ENCODE data around the gene PREP.

PREP gene

DNA sequence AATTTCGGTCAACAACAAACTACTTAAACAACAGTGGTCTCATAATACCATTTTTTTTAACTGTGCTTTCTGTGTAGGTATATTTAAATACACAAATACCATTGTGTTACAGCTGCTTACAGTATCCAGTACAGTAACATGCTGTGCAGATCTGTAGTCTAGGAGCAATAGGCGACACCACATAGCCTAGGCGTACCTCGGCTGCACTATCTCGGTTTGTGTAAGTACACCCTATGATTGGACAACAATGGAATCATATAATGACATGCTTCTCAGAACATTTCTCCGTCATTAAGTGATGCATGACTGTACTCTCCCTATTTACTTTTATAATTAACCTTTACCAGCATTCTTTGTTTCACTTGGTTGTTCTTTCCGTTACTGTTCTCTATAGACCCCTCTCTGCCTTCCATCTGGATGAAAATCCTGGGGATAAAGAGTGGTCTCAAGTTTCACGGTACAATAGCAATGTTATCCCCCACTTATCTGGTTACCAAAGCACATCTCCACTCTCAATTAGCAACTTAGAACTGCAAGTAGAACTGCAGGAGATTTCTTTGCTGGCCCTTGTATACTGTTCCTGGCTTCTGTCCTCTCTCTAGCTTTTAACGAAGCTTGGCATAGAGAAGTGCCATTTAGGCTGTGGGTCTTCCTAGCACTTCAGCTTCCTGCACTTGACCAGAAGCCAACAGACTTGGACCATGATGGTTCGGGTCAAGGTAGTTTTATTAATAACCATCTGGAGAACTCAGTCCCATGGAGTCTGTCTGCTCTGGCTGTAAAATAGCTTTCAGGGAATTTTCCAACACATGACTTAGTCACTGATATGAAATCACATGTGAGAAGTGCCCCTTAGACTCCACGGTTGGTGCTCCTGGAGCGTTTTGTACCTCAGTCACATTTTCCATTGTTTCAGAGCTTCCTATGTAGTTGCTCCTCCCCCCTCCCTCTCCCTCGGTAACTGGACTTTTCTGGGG, 142.7 kb downstream of the PREP start:
- H3K79me1 ChIP-seq (replicated peaks; ENCODE audit: low read length, poor library complexity, severe bottlenecking) = no peaks in the 10 kb centered on the region
- no peak overlapping the region for H2BK120ac ChIP-seq (ENCODE audit: low read depth, low read length)
- no peak overlapping the region for H2BK12ac ChIP-seq (ENCODE audit: low read length in 2 of 2)
- no peak overlapping the region for H3K4me2 ChIP-seq (ENCODE audit: low read length, poor library complexity, severe bottlenecking)
- no peak overlapping the region for H3K27ac ChIP-seq (ENCODE audit: low read length, poor library complexity, severe bottlenecking)
- no peak overlapping the region for H4K8ac ChIP-seq (ENCODE audit: low read length)
- H2BK5ac ChIP-seq (ENCODE audit: low read depth, low read length, poor library complexity, severe bottlenecking) = no peak overlapping the region
- H3K4me3 ChIP-seq (ENCODE audit: insufficient read depth in 1 of 2, low read depth in 1 of 2, low read length in 2 of 2) = no peak overlapping the region
- H2AFZ ChIP-seq (ENCODE audit: low read depth, low read length) = no peak overlapping the region
- H3K36me3 ChIP-seq (ENCODE audit: control insufficient read depth in 1 of 2, insufficient read depth in 2 of 2, low read depth in 1 of 2, low read length in 2 of 2) = no peaks in the 10 kb centered on the region
- no peak overlapping the region for H3K23ac ChIP-seq (ENCODE audit: low read length in 2 of 2)
- no peak overlapping the region for H2AK5ac ChIP-seq (ENCODE audit: low read length, severe bottlenecking)
- no peak for DNase-seq
- H3K4ac ChIP-seq (ENCODE audit: low read depth in 1 of 2, low read length in 2 of 2) = no peak overlapping the region
- H2BK15ac ChIP-seq (ENCODE audit: low read depth, poor library complexity, severe bottlenecking) = no peak overlapping the region
- no peak overlapping the region for H4K91ac ChIP-seq (ENCODE audit: low read length)
- no peak overlapping the region for H3K18ac ChIP-seq (ENCODE audit: low read depth in 1 of 2, low read length in 2 of 2)
- 89% methylated on average over 11 of the region's 13 CpGs for WGBS
- no peaks in the 10 kb centered on the region for H3K9me3 ChIP-seq (ENCODE audit: control insufficient read depth, low read length)
- H3K14ac ChIP-seq (ENCODE audit: low read length in 2 of 2) = no peak overlapping the region
- H3K9ac ChIP-seq (ENCODE audit: low read length) = no peak overlapping the region
- H3K4me1 ChIP-seq (ENCODE audit: control insufficient read depth, insufficient read depth, low read depth, low read length) = no peaks in the 10 kb centered on the region
- H3K27me3 ChIP-seq (ENCODE audit: control insufficient read depth in 1 of 2, insufficient read depth in 1 of 2, low read length in 2 of 2) = peaks cover 0 to 47% of the 10 kb centered on the region in 2 experiments

DNA sequence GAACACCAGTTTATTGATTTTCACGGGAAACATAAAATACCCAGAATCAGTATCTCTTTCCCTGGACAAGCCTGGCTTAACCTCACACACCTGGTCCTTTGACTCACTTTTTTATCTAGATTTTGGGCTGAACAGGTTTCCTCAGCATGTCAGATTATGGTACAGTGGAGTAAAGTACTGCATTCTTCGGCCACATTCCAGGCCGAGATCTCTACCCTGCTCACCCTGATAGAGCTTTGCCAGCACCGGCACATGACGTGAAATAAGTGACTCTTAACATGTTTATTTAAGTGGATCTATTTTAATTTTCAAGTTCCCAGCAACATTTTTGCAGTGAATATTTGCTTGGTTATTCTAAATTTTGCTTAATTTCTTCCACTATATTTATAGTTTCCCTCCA, 144.1 kb downstream of the PREP start:
- no peak overlapping the region for H2AFZ ChIP-seq (ENCODE audit: low read depth, low read length)
- no peak overlapping the region for H3K4ac ChIP-seq (ENCODE audit: low read depth in 1 of 2, low read length in 2 of 2)
- peaks cover 0 to 40% of the 10 kb centered on the region in 2 experiments for H3K27me3 ChIP-seq (ENCODE audit: control insufficient read depth in 1 of 2, insufficient read depth in 1 of 2, low read length in 2 of 2)
- H2BK5ac ChIP-seq (ENCODE audit: low read depth, low read length, poor library complexity, severe bottlenecking) = no peak overlapping the region
- H3K27ac ChIP-seq (ENCODE audit: low read length, poor library complexity, severe bottlenecking) = no peak overlapping the region
- WGBS = 95% methylated on average over 4 of the region's 5 CpGs
- DNase-seq = no peak
- no peak overlapping the region for H4K8ac ChIP-seq (ENCODE audit: low read length)
- H3K4me3 ChIP-seq (ENCODE audit: insufficient read depth in 1 of 2, low read depth in 1 of 2, low read length in 2 of 2) = no peak overlapping the region
- H3K9me3 ChIP-seq (ENCODE audit: control insufficient read depth, low read length) = no peaks in the 10 kb centered on the region
- H2BK12ac ChIP-seq (ENCODE audit: low read length in 2 of 2) = no peak overlapping the region
- no peak overlapping the region for H3K23ac ChIP-seq (ENCODE audit: low read length in 2 of 2)
- H3K9ac ChIP-seq (ENCODE audit: low read length) = no peak overlapping the region
- H3K4me2 ChIP-seq (ENCODE audit: low read length, poor library complexity, severe bottlenecking) = no peak overlapping the region
- H4K91ac ChIP-seq (ENCODE audit: low read length) = no peak overlapping the region
- H3K14ac ChIP-seq (ENCODE audit: low read length in 2 of 2) = no peak overlapping the region
- no peaks in the 10 kb centered on the region for H3K4me1 ChIP-seq (ENCODE audit: control insufficient read depth, insufficient read depth, low read depth, low read length)
- H3K18ac ChIP-seq (ENCODE audit: low read depth in 1 of 2, low read length in 2 of 2) = no peak overlapping the region
- H3K36me3 ChIP-seq (ENCODE audit: control insufficient read depth in 1 of 2, insufficient read depth in 2 of 2, low read depth in 1 of 2, low read length in 2 of 2) = no peaks in the 10 kb centered on the region
- no peak overlapping the region for H2BK120ac ChIP-seq (ENCODE audit: low read depth, low read length)
- H2AK5ac ChIP-seq (ENCODE audit: low read length, severe bottlenecking) = no peak overlapping the region
- H2BK15ac ChIP-seq (ENCODE audit: low read depth, poor library complexity, severe bottlenecking) = no peak overlapping the region
- no peaks in the 10 kb centered on the region for H3K79me1 ChIP-seq (replicated peaks; ENCODE audit: low read length, poor library complexity, severe bottlenecking)

DNA sequence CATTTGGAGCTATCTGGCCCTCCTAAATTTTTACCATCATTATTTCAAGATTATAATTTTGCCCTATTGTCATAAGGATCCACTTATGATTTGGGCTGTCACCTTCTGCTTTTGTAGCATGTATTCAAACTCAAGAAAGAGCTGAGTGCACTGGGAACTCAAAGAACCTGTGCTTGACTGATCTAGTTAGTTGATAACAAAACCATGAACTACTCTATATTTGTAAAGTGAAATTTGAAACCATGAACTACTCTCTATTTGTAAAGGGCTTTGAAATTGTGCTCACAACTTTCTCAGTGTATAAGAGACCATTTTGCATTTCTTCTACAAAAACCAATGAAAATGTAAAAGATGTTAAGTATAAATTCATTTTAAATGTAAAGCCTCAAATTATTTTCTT, 145.5 kb downstream of the PREP start:
- Histone ChIP-seq H3K18ac (ENCODE audit: low read depth in 1 of 2, low read length in 2 of 2) (no peak overlapping the region), H2AFZ (ENCODE audit: low read depth, low read length) (no peak overlapping the region), H3K36me3 (ENCODE audit: control insufficient read depth in 1 of 2, insufficient read depth in 2 of 2, low read depth in 1 of 2, low read length in 2 of 2) (no peaks in the 10 kb centered on the region), H3K4me2 (ENCODE audit: low read length, poor library complexity, severe bottlenecking) (no peak overlapping the region), H4K91ac (ENCODE audit: low read length) (no peak overlapping the region), H3K9ac (ENCODE audit: low read length) (no peak overlapping the region), H3K9me3 (ENCODE audit: control insufficient read depth, low read length) (no peaks in the 10 kb centered on the region), H2BK5ac (ENCODE audit: low read depth, low read length, poor library complexity, severe bottlenecking) (no peak overlapping the region), H2BK120ac (ENCODE audit: low read depth, low read length) (no peak overlapping the region), H3K4me3 (ENCODE audit: insufficient read depth in 1 of 2, low read depth in 1 of 2, low read length in 2 of 2) (no peak overlapping the region), H3K27ac (ENCODE audit: low read length, poor library complexity, severe bottlenecking) (no peak overlapping the region), H2AK5ac (ENCODE audit: low read length, severe bottlenecking) (no peak overlapping the region), H3K4me1 (ENCODE audit: control insufficient read depth, insufficient read depth, low read depth, low read length) (no peaks in the 10 kb centered on the region), H3K14ac (ENCODE audit: low read length in 2 of 2) (no peak overlapping the region), H2BK15ac (ENCODE audit: low read depth, poor library complexity, severe bottlenecking) (no peak overlapping the region), H3K4ac (ENCODE audit: low read depth in 1 of 2, low read length in 2 of 2) (no peak overlapping the region), H3K23ac (ENCODE audit: low read length in 2 of 2) (no peak overlapping the region), H3K27me3 (ENCODE audit: control insufficient read depth in 1 of 2, insufficient read depth in 1 of 2, low read length in 2 of 2) (peaks cover 0 to 31% of the 10 kb centered on the region in 2 experiments), H2BK12ac (ENCODE audit: low read length in 2 of 2) (no peak overlapping the region), H4K8ac (ENCODE audit: low read length) (no peak overlapping the region), H3K79me1 (replicated peaks; ENCODE audit: low read length, poor library complexity, severe bottlenecking) (no peaks in the 10 kb centered on the region)
- no peak for DNase-seq

DNA sequence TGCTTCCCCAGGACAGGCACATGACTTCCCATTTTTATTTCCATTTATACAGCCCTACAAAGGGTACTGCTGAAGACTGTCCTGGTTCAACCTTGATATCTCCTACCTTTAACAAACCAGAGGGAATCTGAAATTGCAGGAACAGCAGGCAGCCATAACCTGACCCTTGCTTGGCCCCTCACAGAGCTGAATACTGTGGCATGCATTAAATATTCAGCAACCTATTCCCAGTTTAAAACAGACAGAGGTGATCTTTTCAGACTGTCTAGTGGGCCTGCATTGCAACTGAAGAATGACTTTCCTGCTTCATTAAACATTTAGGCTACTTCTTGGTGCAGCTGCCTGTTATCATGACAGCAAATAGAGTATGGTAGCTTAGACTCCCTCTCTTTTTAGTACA, 146.3 kb downstream of the PREP start:
- no peak overlapping the region for H3K27ac ChIP-seq (ENCODE audit: low read length, poor library complexity, severe bottlenecking)
- no peaks in the 10 kb centered on the region for H3K4me1 ChIP-seq (ENCODE audit: control insufficient read depth, insufficient read depth, low read depth, low read length)
- H3K4me3 ChIP-seq (ENCODE audit: insufficient read depth in 1 of 2, low read depth in 1 of 2, low read length in 2 of 2) = no peak overlapping the region
- no peaks in the 10 kb centered on the region for H3K9me3 ChIP-seq (ENCODE audit: control insufficient read depth, low read length)
- H2BK120ac ChIP-seq (ENCODE audit: low read depth, low read length) = no peak overlapping the region
- no peak overlapping the region for H3K4me2 ChIP-seq (ENCODE audit: low read length, poor library complexity, severe bottlenecking)
- no peaks in the 10 kb centered on the region for H3K36me3 ChIP-seq (ENCODE audit: control insufficient read depth in 1 of 2, insufficient read depth in 2 of 2, low read depth in 1 of 2, low read length in 2 of 2)
- no peak overlapping the region for H3K23ac ChIP-seq (ENCODE audit: low read length in 2 of 2)
- H3K14ac ChIP-seq (ENCODE audit: low read length in 2 of 2) = no peak overlapping the region
- no peak overlapping the region for H2AK5ac ChIP-seq (ENCODE audit: low read length, severe bottlenecking)
- H3K27me3 ChIP-seq (ENCODE audit: control insufficient read depth in 1 of 2, insufficient read depth in 1 of 2, low read length in 2 of 2) = peaks cover 0 to 28% of the 10 kb centered on the region in 2 experiments
- no peak overlapping the region for H2AFZ ChIP-seq (ENCODE audit: low read depth, low read length)
- no peak overlapping the region for H3K18ac ChIP-seq (ENCODE audit: low read depth in 1 of 2, low read length in 2 of 2)
- no peak overlapping the region for H3K4ac ChIP-seq (ENCODE audit: low read depth in 1 of 2, low read length in 2 of 2)
- DNase-seq = no peak
- H2BK5ac ChIP-seq (ENCODE audit: low read depth, low read length, poor library complexity, severe bottlenecking) = no peak overlapping the region
- no peak overlapping the region for H2BK12ac ChIP-seq (ENCODE audit: low read length in 2 of 2)
- no peaks in the 10 kb centered on the region for H3K79me1 ChIP-seq (replicated peaks; ENCODE audit: low read length, poor library complexity, severe bottlenecking)
- H2BK15ac ChIP-seq (ENCODE audit: low read depth, poor library complexity, severe bottlenecking) = no peak overlapping the region
- no peak overlapping the region for H4K91ac ChIP-seq (ENCODE audit: low read length)
- no peak overlapping the region for H3K9ac ChIP-seq (ENCODE audit: low read length)
- H4K8ac ChIP-seq (ENCODE audit: low read length) = no peak overlapping the region
